Smooth muscle cell of the brain vasculature (primary cell): ENCODE data around the gene RPL36AL.
"Not testable (repeated sequence)": the region's sequence is repeated elsewhere in the genome, so short reads cannot be mapped to it uniquely, and the experiment has no call there.

ENCODE experiments used
- DNase-seq: peaks from one replicate; pipeline ENCODE4 v3.0.0-alpha.2; 2012; ENCODE audit warnings: low read depth, low spot score

Gene RPL36AL

DNA sequence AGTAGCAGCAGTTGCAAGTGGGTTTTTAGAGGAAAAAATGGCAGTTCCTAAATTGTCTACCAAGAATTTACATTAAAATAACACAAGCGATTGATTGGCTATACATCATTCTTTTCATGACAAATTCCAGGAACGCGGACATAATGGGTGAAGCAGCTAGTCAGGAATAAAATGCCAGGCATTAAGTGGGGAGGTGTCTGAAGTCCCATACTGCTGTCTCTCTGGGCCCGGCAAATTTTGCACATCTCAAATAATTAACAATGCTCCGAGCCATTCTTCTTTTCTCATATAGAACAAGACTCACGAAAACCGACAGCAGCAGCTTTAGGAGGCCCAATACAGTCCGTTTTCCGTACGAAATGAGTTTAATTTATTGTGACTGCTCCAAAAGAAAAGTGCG lies 696 bp downstream of the RPL36AL start:
- no peak for DNase-seq

GRCh38 chr14:49619273-49619672 lies 1.2 kb downstream of the RPL36AL start:
- not testable (repeated sequence) for DNase-seq

DNA sequence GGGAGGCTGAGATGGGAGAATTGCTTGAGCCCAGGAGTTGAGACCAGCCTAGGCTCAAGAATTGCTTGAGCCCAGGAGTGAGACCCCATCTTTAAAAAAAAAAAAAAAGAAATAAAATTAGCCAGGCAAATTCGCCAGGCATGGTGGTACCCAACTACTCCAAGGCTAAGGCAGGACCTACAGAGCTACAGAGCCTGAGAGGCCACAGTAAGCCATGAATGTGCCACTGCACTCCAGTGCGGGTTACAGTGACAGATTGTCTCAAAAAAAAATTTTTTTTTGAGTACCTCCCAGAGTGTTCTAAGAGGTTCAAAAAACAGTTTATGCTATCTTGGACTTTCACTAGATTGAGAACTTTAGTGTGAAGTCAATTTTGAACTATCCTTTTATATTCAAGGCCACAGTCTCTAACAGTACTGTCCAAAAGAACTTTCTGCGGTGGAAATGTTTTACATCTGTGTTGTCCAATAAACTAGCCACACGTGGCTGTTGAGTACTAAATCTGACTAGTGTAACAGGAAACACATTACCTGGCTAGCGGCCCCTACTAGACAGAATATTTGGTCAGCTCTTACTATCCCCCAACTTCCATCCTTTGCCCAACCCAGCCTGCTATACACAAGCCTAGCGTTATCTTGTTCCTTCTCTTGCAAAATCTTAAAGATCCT lies 2.4 kb downstream of the RPL36AL start:
- DNase-seq, result no peak

GRCh38 chr14:49615776-49616175 lies 4.7 kb downstream of the RPL36AL start:
- no peak for DNase-seq

- DNase-seq, result no peak
These were observed 6.2 kb downstream of the RPL36AL start for GRCh38 chr14:49614196-49614595.

DNA sequence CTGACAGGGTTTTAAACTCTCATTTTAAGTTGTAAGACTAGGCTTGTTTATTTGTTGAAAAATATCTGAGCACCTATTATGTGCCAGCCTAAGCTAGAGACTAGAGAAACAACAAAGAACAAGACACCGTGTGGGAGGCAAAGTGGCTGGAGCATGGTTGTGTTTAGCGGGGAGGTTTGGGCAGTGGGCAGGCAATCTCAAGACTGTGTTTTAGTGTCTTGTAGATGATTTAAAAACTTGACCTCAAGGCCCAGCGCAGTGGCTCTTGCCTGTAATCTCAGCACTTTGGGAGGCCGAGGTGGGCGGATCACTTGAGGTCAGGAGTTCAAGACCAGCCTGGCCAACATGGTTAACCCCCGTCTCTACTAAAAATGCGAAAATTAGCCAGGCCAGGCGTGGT lies 7.8 kb downstream of the RPL36AL start:
- DNase-seq, result no peak

DNA sequence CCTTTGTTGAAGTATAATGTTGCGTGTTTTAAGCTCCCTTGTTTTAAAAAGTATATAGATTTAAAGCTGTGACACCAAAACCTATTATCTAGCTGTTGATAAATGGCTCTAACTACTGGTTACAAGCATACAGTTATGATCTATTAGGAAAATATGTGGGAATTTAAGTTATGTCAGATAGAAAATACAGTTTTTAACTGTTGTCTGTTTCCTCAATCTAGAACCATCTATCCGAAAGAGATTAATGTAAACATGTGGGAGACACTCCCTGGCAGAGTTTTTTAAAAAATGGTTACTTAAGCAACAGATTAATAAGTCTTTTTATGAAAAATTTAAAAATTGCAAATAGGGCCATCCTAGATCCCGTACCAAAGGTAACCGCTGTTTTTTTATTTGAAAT lies 8.2 kb downstream of the RPL36AL start:
- DNase-seq, result no peak

DNA sequence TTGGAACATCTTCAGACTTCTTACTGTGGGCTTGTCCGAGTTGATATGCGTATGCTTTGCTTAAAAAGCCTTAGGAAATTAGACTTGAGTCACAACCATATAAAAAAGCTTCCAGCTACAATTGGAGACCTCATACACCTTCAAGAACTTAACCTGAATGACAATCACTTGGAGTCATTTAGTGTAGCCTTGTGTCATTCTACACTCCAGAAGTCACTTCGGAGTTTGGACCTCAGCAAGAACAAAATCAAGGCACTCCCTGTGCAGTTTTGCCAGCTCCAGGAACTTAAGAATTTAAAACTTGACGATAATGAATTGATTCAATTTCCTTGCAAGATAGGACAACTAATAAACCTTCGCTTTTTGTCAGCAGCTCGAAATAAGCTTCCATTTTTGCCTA lies 12.8 kb downstream of the RPL36AL start:
- no peak for DNase-seq

DNA sequence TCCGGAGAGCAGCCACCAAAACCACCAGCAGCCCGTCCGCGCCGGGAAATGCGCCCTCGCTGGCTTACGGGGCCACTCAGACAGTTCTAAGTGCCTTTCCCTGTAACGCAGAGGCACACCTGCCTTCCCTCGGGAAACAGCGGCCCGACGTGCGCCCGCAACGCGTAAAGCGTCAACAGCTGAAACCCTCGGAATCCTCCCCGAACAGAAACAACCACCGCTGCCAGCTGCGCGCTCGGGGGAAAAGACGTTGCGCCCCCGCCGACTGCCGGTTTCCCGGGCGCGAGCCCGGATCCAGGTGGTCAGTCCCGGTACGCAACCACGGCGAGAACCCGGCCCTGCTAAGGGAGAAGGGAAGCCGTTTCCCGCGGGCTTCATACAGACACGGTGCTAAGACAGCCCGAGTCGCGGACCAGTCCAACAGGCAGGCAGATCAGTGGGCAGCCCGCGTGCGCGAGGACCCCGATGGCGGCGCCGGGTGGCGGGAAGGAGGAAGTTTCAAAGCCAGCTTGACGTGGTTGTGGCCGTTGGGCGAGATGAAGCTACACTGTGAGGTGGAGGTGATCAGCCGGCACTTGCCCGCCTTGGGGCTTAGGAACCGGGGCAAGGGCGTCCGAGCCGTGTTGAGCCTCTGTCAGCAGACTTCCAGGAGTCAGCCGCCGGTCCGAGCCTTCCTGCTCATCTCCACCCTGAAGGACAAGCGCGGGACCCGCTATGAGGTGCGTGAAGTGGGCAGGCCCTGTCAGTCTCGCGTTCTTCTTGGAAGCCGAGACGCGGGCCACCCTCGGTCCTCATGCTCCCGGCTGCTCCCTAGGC lies 21.7 kb downstream of the RPL36AL start, which contains the start of gene LRR1:
TSS of gene LRR1 (plus strand) at position 456 of the 816 bp plus-strand sequence. CDS start at position 537, 81 bp downstream.
- peak; percentile 53 for DNase-seq

- no peak for DNase-seq
These were observed 22.3 kb downstream of the RPL36AL start for GRCh38 chr14:49598189-49598484.

DNA sequence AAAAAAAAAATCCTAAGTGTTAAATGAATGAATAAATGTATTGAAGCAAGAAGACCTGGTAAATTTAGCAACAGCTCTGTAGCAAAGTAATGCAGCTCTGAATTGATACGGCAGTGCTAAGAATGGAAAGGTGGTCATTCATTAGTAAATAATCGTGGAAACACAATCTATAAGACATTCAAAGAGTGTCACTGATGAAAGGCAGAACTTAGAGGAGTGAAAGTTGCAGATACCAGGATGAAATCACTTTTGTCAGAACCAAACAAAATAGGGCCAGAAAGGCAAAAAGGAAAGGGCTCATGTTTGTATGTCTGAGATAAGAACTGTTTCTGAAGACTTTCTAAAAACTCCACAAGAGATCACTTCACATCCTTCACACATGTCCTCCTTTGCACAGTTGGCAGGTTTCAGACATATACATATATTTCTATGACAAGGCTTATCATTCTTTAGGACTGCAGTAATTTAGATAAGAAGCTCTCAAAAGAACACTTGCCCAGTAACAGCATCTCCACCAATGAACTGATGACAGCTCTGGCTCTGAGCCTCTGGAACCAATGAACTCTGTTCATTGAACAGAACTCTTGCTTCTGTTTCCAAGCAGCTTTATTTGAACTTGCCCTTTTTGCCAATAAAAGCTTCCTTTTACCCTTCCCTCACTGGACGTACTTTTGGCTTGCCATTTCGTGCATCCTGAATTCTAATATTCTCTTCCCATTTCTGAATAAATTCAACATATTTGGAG lies 25.9 kb downstream of the RPL36AL start:
- DNase-seq, result no peak

GRCh38 chr14:49593016-49593415 lies 27.4 kb downstream of the RPL36AL start:
- no peak for DNase-seq

GRCh38 chr14:49589387-49589786 lies 31.0 kb downstream of the RPL36AL start:
- no peak for DNase-seq

- peak; percentile 64 for DNase-seq
These were observed 33.6 kb downstream of the RPL36AL start for GRCh38 chr14:49586673-49587460.

GRCh38 chr14:49585803-49586672 lies 34.4 kb downstream of the RPL36AL start, which contains the start of gene RPS29:
Gene RPS29, minus strand, starts transcription at chr14:49586380. Its CDS starts 34 bp downstream, at chr14:49586346.
- peak; percentile 100 for DNase-seq

DNA sequence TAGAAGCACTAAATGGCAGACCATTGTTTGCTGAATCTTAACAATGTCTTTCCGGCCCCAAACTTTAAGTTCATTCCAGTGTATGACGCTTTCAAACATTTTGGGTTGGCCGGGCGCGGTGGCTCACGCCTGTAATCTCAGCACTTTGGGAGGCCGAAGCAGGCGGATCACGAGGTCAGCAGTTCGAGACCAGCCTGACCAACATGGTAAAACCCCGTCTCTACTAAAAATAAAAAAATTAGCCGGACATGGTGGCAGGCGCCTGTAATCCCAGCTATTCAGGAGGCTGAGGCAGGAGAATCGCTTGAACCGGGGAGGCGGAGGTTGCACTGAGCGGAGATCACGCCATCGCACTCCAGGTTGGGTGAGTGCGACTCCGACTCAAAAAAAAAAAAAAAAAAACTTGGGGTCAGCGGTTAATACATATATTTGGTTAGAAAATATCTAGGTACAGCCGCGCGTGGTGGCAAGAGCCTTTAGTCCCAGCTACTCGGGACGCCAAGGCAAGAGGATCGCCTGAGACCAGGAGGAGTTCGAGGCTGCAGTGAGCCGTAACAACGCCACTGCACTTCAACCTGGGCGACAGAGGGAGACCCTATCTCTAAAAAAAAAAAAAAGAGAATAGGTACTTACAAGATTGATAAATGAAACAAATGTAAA lies 35.3 kb downstream of the RPL36AL start:
- DNase-seq, result not testable (repeated sequence)

DNA sequence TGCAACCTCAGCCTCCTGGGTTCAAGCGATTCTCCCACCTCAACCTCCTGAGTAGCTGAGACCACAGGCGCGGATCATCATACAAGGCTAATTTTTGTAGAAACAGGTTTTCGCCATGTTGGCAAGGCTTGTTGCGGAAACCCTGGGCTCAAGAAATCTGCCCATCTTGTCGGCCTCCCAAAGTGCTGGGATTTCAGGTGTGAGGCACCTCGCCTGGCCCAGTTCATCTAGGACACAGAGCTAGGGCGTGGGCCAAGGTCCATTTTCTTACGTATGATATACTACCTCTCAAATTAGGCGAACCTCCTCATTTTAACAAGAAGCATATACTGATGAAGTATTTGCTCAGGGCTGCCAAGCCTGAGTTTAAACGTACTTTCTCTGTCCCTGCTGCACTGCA lies 36.4 kb downstream of the RPL36AL start:
- DNase-seq, result no peak

- DNase-seq, result no peak
These were observed 36.8 kb downstream of the RPL36AL start for GRCh38 chr14:49583629-49584028.

DNA sequence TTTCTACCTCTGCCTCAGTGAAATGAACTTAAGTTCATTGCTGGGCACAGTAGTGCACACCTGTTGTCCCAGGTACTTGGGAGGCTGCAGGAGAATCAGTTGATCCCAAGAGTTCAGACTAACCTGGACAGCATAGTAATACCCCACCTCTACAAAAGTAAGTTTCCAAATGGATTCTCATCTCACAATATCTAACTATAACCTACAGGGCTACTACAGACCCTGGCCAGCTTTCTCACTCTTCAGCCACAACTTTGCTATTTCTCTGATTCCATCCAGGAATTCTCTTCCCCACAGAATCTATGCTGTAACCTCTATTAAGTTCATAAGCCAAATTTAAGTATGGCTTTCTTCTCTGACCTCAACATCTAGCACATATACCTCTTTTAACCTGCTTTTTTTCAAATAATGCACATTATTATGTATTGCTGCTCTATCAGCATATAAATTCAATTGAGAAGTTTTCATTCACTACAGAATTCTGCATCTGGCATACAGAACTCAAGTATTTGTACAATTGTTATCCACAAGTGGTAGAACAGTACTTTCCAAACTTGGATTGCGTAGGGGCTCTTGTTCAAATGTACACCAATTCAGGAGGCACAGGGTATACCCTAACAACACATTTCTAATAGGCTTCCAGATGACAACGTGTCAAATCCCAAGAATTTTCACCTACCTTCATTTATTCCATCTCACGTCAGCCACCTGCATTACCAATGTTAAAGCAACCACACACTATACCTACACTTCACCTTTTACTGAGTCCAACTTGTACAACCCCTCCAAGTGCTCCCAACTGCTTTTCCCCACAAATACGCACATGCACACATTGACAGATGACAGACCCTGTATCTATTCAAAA lies 38.1 kb downstream of the RPL36AL start:
- no peak for DNase-seq
